ENCODE measurements around the gene SSRP1.
"Not testable (repeated sequence)": the region's sequence is repeated elsewhere in the genome, so short reads cannot be mapped to it uniquely, and the experiment has no call there.

The SSRP1 gene

GRCh38 chr11:57288771-57289579 lies 46.7 kb downstream of the SSRP1 start:
- peak; percentile 35 for DNase-seq (ENCODE audit: low read depth)
- H3K4me3 ChIP-seq (ENCODE audit: low read length), result peak overlapping the region; percentile 35

GRCh38 chr11:57287884-57288283 lies 47.8 kb downstream of the SSRP1 start:
- DNase-seq (ENCODE audit: low read depth), result no peak
- H3K36me3 ChIP-seq (ENCODE audit: control insufficient read depth, insufficient read depth, low read length, severe bottlenecking), result no peaks in the 10 kb centered on the region
- no peaks in the 10 kb centered on the region for H3K27me3 ChIP-seq (replicated peaks; ENCODE audit: control insufficient read depth, insufficient read depth, low read length)
- no peak overlapping the region for H3K4me3 ChIP-seq (ENCODE audit: low read length)
- no peaks in the 10 kb centered on the region for H3K9me3 ChIP-seq (ENCODE audit: control insufficient read depth, low read length)
- peaks cover 45% of the 10 kb centered on the region for H3K4me1 ChIP-seq (ENCODE audit: control insufficient read depth, insufficient read depth, low read length)
- H3K9ac ChIP-seq (ENCODE audit: low read length), result no peak overlapping the region

More at GRCh38 chr11:57288771-57289579, 46.7 kb downstream of the SSRP1 start:
- peaks cover 50% of the 10 kb centered on the region for H3K4me1 ChIP-seq (ENCODE audit: control insufficient read depth, insufficient read depth, low read length)
- H3K27me3 ChIP-seq (replicated peaks; ENCODE audit: control insufficient read depth, insufficient read depth, low read length), result no peaks in the 10 kb centered on the region
- no peaks in the 10 kb centered on the region for H3K36me3 ChIP-seq (ENCODE audit: control insufficient read depth, insufficient read depth, low read length, severe bottlenecking)
- H3K9ac ChIP-seq (ENCODE audit: low read length), result peak overlapping the region; percentile 41
- no peaks in the 10 kb centered on the region for H3K9me3 ChIP-seq (ENCODE audit: control insufficient read depth, low read length)

GRCh38 chr11:57283231-57283990 lies 52.3 kb downstream of the SSRP1 start:
- Histone ChIP-seq H3K4me3 (ENCODE audit: low read length) (no peak overlapping the region), H3K36me3 (ENCODE audit: control insufficient read depth, insufficient read depth, low read length, severe bottlenecking) (no peaks in the 10 kb centered on the region), H3K9me3 (ENCODE audit: control insufficient read depth, low read length) (no peaks in the 10 kb centered on the region), H3K27me3 (replicated peaks; ENCODE audit: control insufficient read depth, insufficient read depth, low read length) (no peaks in the 10 kb centered on the region), H3K4me1 (ENCODE audit: control insufficient read depth, insufficient read depth, low read length) (peaks cover 39% of the 10 kb centered on the region), H3K9ac (ENCODE audit: low read length) (no peak overlapping the region)
- DNase-seq (ENCODE audit: low read depth), result no peak

GRCh38 chr11:57281546-57281945 lies 54.1 kb downstream of the SSRP1 start:
- not testable (repeated sequence) for H3K9me3 ChIP-seq (ENCODE audit: control insufficient read depth, low read length); H3K36me3 ChIP-seq (ENCODE audit: control insufficient read depth, insufficient read depth, low read length, severe bottlenecking); DNase-seq (ENCODE audit: low read depth); H3K9ac ChIP-seq (ENCODE audit: low read length); H3K27me3 ChIP-seq (replicated peaks; ENCODE audit: control insufficient read depth, insufficient read depth, low read length); H3K4me3 ChIP-seq (ENCODE audit: low read length)
- H3K4me1 ChIP-seq (ENCODE audit: control insufficient read depth, insufficient read depth, low read length), result peaks cover 54% of the 10 kb centered on the region

GRCh38 chr11:57279116-57279515 lies 56.6 kb downstream of the SSRP1 start:
- H3K36me3 ChIP-seq (ENCODE audit: control insufficient read depth, insufficient read depth, low read length, severe bottlenecking), result no peaks in the 10 kb centered on the region
- no peaks in the 10 kb centered on the region for H3K27me3 ChIP-seq (replicated peaks; ENCODE audit: control insufficient read depth, insufficient read depth, low read length)
- H3K4me1 ChIP-seq (ENCODE audit: control insufficient read depth, insufficient read depth, low read length), result peaks cover 43% of the 10 kb centered on the region
- no peaks in the 10 kb centered on the region for H3K9me3 ChIP-seq (ENCODE audit: control insufficient read depth, low read length)
- peak; percentile 89 for DNase-seq (ENCODE audit: low read depth)
- peak overlapping the region; percentile 83 for H3K9ac ChIP-seq (ENCODE audit: low read length)
- H3K4me3 ChIP-seq (ENCODE audit: low read length), result no peak overlapping the region

- H3K4me1 ChIP-seq (ENCODE audit: control insufficient read depth, insufficient read depth, low read length), result peaks cover 39% of the 10 kb centered on the region
- H3K9ac ChIP-seq (ENCODE audit: low read length), result peak overlapping the region; percentile 83
- H3K4me3 ChIP-seq (ENCODE audit: low read length), result no peak overlapping the region
- DNase-seq (ENCODE audit: low read depth), result no peak
- no peaks in the 10 kb centered on the region for H3K27me3 ChIP-seq (replicated peaks; ENCODE audit: control insufficient read depth, insufficient read depth, low read length)
- no peaks in the 10 kb centered on the region for H3K36me3 ChIP-seq (ENCODE audit: control insufficient read depth, insufficient read depth, low read length, severe bottlenecking)
- H3K9me3 ChIP-seq (ENCODE audit: control insufficient read depth, low read length), result peaks cover under 1% of the 10 kb centered on the region
These were observed 57.0 kb downstream of the SSRP1 start for GRCh38 chr11:57278721-57279095.

- H3K9ac ChIP-seq (ENCODE audit: low read length), result peak overlapping the region; percentile 83
- H3K4me1 ChIP-seq (ENCODE audit: control insufficient read depth, insufficient read depth, low read length), result peaks cover 36% of the 10 kb centered on the region
- H3K27me3 ChIP-seq (replicated peaks; ENCODE audit: control insufficient read depth, insufficient read depth, low read length), result no peaks in the 10 kb centered on the region
- H3K36me3 ChIP-seq (ENCODE audit: control insufficient read depth, insufficient read depth, low read length, severe bottlenecking), result no peaks in the 10 kb centered on the region
- H3K4me3 ChIP-seq (ENCODE audit: low read length), result peak overlapping the region; percentile 71
- peaks cover 5% of the 10 kb centered on the region for H3K9me3 ChIP-seq (ENCODE audit: control insufficient read depth, low read length)
- peak; percentile 95 for DNase-seq (ENCODE audit: low read depth)
These were observed 57.6 kb downstream of the SSRP1 start for GRCh38 chr11:57277845-57278720.

- peak; percentile 24 for DNase-seq (ENCODE audit: low read depth)
- Histone ChIP-seq H3K4me3 (ENCODE audit: low read length) (peak overlapping the region; percentile 71), H3K36me3 (ENCODE audit: control insufficient read depth, insufficient read depth, low read length, severe bottlenecking) (no peaks in the 10 kb centered on the region), H3K9me3 (ENCODE audit: control insufficient read depth, low read length) (peaks cover 5% of the 10 kb centered on the region), H3K9ac (ENCODE audit: low read length) (peak overlapping the region; percentile 83), H3K27me3 (replicated peaks; ENCODE audit: control insufficient read depth, insufficient read depth, low read length) (no peaks in the 10 kb centered on the region), H3K4me1 (ENCODE audit: control insufficient read depth, insufficient read depth, low read length) (peaks cover 36% of the 10 kb centered on the region)
These were observed 58.6 kb downstream of the SSRP1 start for GRCh38 chr11:57276971-57277675.

- peaks cover 5% of the 10 kb centered on the region for H3K9me3 ChIP-seq (ENCODE audit: control insufficient read depth, low read length)
- no peak overlapping the region for H3K4me3 ChIP-seq (ENCODE audit: low read length)
- peaks cover 36% of the 10 kb centered on the region for H3K4me1 ChIP-seq (ENCODE audit: control insufficient read depth, insufficient read depth, low read length)
- H3K36me3 ChIP-seq (ENCODE audit: control insufficient read depth, insufficient read depth, low read length, severe bottlenecking), result no peaks in the 10 kb centered on the region
- no peak overlapping the region for H3K9ac ChIP-seq (ENCODE audit: low read length)
- no peaks in the 10 kb centered on the region for H3K27me3 ChIP-seq (replicated peaks; ENCODE audit: control insufficient read depth, insufficient read depth, low read length)
- no peak for DNase-seq (ENCODE audit: low read depth)
These were observed 59.3 kb downstream of the SSRP1 start for GRCh38 chr11:57276169-57276970.

Measured in adipocyte (in vitro differentiated cells).